C4-2B (cell line): ENCODE results near the gene CPD.

Source experiments
- H3K27ac ChIP-seq: fragments of 450-650 bp; 2 replicates; pipeline ENCODE4 v1.5.1; 2017
- CTCF ChIP-seq: fragments of 450-650 bp; conservative IDR thresholded peaks from 2 replicates; pipeline ENCODE4 v1.5.1; 2017; ENCODE audit warnings: mild to moderate bottlenecking
- ZFX ChIP-seq: fragments of 450-650 bp; IDR thresholded peaks from 2 replicates; pipeline ENCODE4 v1.6.1; 2017

Gene CPD

GRCh38 chr17:30357476-30357875, 21.3 kb upstream of the CPD start:
- no peak overlapping the region for H3K27ac ChIP-seq
- TF ChIP-seq CTCF (no peak), ZFX (no peak)

- TF ChIP-seq ZFX (no peak), CTCF (no peak)
- H3K27ac ChIP-seq, result no peak overlapping the region
Measured at GRCh38 chr17:30358055-30358760, 20.5 kb upstream of the CPD start.

- TF ChIP-seq CTCF, result no peak
- TF ChIP-seq ZFX, result no peak
- no peak overlapping the region for H3K27ac ChIP-seq
Measured at GRCh38 chr17:30360086-30360808, 18.5 kb upstream of the CPD start.

GRCh38 chr17:30361766-30362279, 16.9 kb upstream of the CPD start:
- TF ChIP-seq ZFX, result no peak

GRCh38 chr17:30363715-30364202, 15.0 kb upstream of the CPD start:
- H3K27ac ChIP-seq, result no peak overlapping the region

More at GRCh38 chr17:30361766-30362279, 16.9 kb upstream of the CPD start:
- H3K27ac ChIP-seq, result no peak overlapping the region

GRCh38 chr17:30366536-30366935, 12.2 kb upstream of the CPD start:
- TF ChIP-seq CTCF (no peak), ZFX (no peak)

More at GRCh38 chr17:30363715-30364202, 15.0 kb upstream of the CPD start:
- TF ChIP-seq ZFX, result no peak
- no peak for TF ChIP-seq CTCF

GRCh38 chr17:30368912-30369720, 9.6 kb upstream of the CPD start:
- peak overlapping the region; percentile 6 for H3K27ac ChIP-seq
- no peak for TF ChIP-seq ZFX

More at GRCh38 chr17:30366536-30366935, 12.2 kb upstream of the CPD start:
- no peak overlapping the region for H3K27ac ChIP-seq

- peak overlapping the region; percentile 74 for H3K27ac ChIP-seq
- TF ChIP-seq ZFX (no peak), CTCF (no peak)
Measured at GRCh38 chr17:30369995-30370394, 8.7 kb upstream of the CPD start.
